HepG2 (cell line): ENCODE results near the gene BICRAL. TPM values are rescaled to one million over a fixed set of nuclear protein-coding genes. Genes with fewer than 3 reads are reported as not detected.
A peak's percentile ranks its signal among the peaks of the same experiment; 100 is the strongest.

Experiments
- ATAC-seq: fragments of 200-7000 bp; cut with Tn5 transposase; 3 replicates; pipeline ENCODE4 v1.9.1; 2020; ENCODE audit warnings: mild to moderate bottlenecking, moderate library complexity
- BruUV-seq: library from RNA; stranded (reverse); fragments of 400-500 nt; replicated peaks from 2 replicates; lab custom pipeline; 2021; lab: Mats Ljungman, UMichigan
- CTCF ChIA-PET: fragments of 300-600 bp; formaldehyde crosslinking; extraction: SDS; loops from one replicate; lab custom pipeline; 2021; ENCODE audit warnings: low total read pairs, inconsistent platforms, low intra/inter-chr PET ratio; lab: Yijun Ruan, JAX
- POLR2A ChIA-PET: fragments of 350-600 bp; sonication (Branson Sonifier 250); formaldehyde crosslinking; loops from one replicate; lab custom pipeline; 2020; ENCODE audit warnings: antibody characterized with exemption, inconsistent platforms; lab: Yijun Ruan, JAX
- DNase-seq: peaks from one replicate; pipeline ENCODE4 v3.0.0-alpha.2; 2015; ENCODE audit warnings: low spot score
- FAIRE-seq: peaks from 3 replicates; lab custom pipeline; 2011; peaks lifted over from hg19 to GRCh38; lab: Jason Lieb, UNC
- H2AFZ ChIP-seq: one replicate; pipeline ENCODE4 v1.6.1; 2011; ENCODE audit warnings: low read length, inconsistent platforms
- H3K27ac ChIP-seq: fragments of 300-600 bp; 3 replicates; pipeline ENCODE4 v1.8.0; 2011; ENCODE audit warnings: mixed run types, mild to moderate bottlenecking, mixed read lengths, low read length, inconsistent platforms; ENCODE audit not compliant: insufficient read depth; ENCODE audit errors: extremely low read length
- H3K27me3 ChIP-seq, 2 experiments: fragments of 200-600 bp in 1 of 2; 2 replicates in 1 of 2; 3 replicates in 1 of 2; pipeline versions ENCODE4 v1.6.0 to v1.8.0; 2011; ENCODE audit warnings: low read length in 2 of 2, mild to moderate bottlenecking in 2 of 2, moderate library complexity in 2 of 2, inconsistent platforms in 1 of 2; ENCODE audit not compliant: insufficient read depth in 2 of 2, control insufficient read depth in 1 of 2
- H3K36me3 ChIP-seq, 2 experiments: fragments of 200-600 bp in 1 of 2; replicated peaks in 1 of 2; 2 replicates in 1 of 2; 3 replicates in 1 of 2; pipeline versions ENCODE4 v1.5.1 to v1.8.0; 2011; ENCODE audit warnings: low read length in 2 of 2, inconsistent platforms in 1 of 2; ENCODE audit not compliant: insufficient read depth in 2 of 2, control insufficient read depth in 1 of 2
- H3K4me1 ChIP-seq: 2 replicates; pipeline ENCODE4 v1.5.1; 2012; ENCODE audit warnings: low read length, inconsistent platforms; ENCODE audit not compliant: insufficient read depth
- H3K4me2 ChIP-seq: 2 replicates; pipeline ENCODE4 v1.6.0; 2011; ENCODE audit warnings: low read depth, low read length, inconsistent platforms
- H3K4me3 ChIP-seq, 3 experiments: fragments of 200-600 bp in 1 of 3; sonication (generic), shearing (Covaris generic) in 1 of 3; replicated peaks in 1 of 3; 2 replicates each; pipeline ENCODE4 v1.5.1; 2011 to 2016; ENCODE audit warnings: low read length in 3 of 3, inconsistent platforms in 2 of 3, low read depth in 2 of 3, mild to moderate bottlenecking in 2 of 3, control low read depth in 1 of 3, mixed read lengths in 1 of 3; ENCODE audit not compliant: insufficient read depth in 1 of 3
- H3K79me2 ChIP-seq: one replicate; pipeline ENCODE4 v1.6.1; 2011; ENCODE audit warnings: low read length, inconsistent platforms; ENCODE audit not compliant: insufficient read depth
- H3K9ac ChIP-seq: 2 replicates; pipeline ENCODE4 v1.6.0; 2011; ENCODE audit warnings: mild to moderate bottlenecking, low read depth, low read length, inconsistent platforms; ENCODE audit not compliant: insufficient read depth
- H3K9me3 ChIP-seq: 2 replicates; pipeline ENCODE4 v1.5.1; 2012; ENCODE audit warnings: mild to moderate bottlenecking, low read length
- H4K20me1 ChIP-seq: 2 replicates; pipeline ENCODE4 v1.6.0; 2011; ENCODE audit warnings: inconsistent platforms, mild to moderate bottlenecking, low read length, moderate library complexity; ENCODE audit not compliant: insufficient read depth
- YEATS2 ChIP-seq: sonication (generic); formaldehyde crosslinking; IDR thresholded peaks from 2 replicates; pipeline ENCODE4 v1.4.0; 2020; ENCODE audit warnings: missing genetic modification reagents, borderline replicate concordance
- ZMYM3 ChIP-seq: sonication (generic); formaldehyde crosslinking; IDR thresholded peaks from 2 replicates; pipeline ENCODE4 v1.5.1; 2020; ENCODE audit warnings: mild to moderate bottlenecking, missing genetic modification reagents
- ZNF562 ChIP-seq: sonication (generic); formaldehyde crosslinking; IDR thresholded peaks from 2 replicates; pipeline ENCODE4 v1.8.0; 2022; ENCODE audit warnings: missing genetic modification reagents, borderline replicate concordance
- WGBS: methylation state at CpG from one replicate; pipeline ENCODE4 v1.1.6; 2017; ENCODE audit warnings: low lambda C conversion rate; 5-methylcytosine and 5-hydroxymethylcytosine counted together
- in situ Hi-C: cut with HindIII; loops from 2 replicates; pipeline ENCODE4 v1.10.0; 2017; ENCODE audit warnings: low pct_unique_long_range_greater_than_20kb; ENCODE audit not compliant: extremely low pct_ligation_motif_present
- intact Hi-C: fragments of 100-400 bp; cut with micrococcal nuclease; formaldehyde crosslinking; loops from one replicate; pipeline ENCODE4 v1.10.0; 2022; ENCODE audit not compliant: unreplicated experiment
- polyA plus RNA-seq, 8 experiments: library from polyadenylated mRNA; depleted of rRNA in 3 of 8; stranded (reverse) in 7 of 8; unstranded in 1 of 8; fragments of >200 nt; fragmentation: Illumina TruSeq in 4 of 8; extraction: Trizol in 4 of 8; gene quantifications; 2 replicates each; pipeline versions ENCODE4 v1.2.1 to v1.2.3, GENCODE V29; 2011 to 2016; ENCODE audit warnings: low read depth in 4 of 8, missing spikeins in 1 of 8, mixed read lengths in 1 of 8; ENCODE audit not compliant: insufficient read depth in 1 of 8
- total RNA-seq, 5 experiments: library from RNA; depleted of rRNA; stranded (reverse); fragments of >200 nt; fragmentation: Illumina TruSeq; extraction: Trizol; gene quantifications; 2 replicates each; pipeline ENCODE4 v1.2.3, GENCODE V29; 2016; ENCODE audit warnings: low read depth in 1 of 5
- TF ChIP-seq, protein P1 (sequence below): sonication (generic); formaldehyde crosslinking; IDR thresholded peaks from 2 replicates; pipeline ENCODE4 v1.4.0; 2020; ENCODE audit warnings: missing genetic modification reagents, low read depth, mild to moderate bottlenecking, borderline replicate concordance

The BICRAL gene
- total and polyA plus RNA-seq, 2 of the 13 experiments (the other 11 are each of a cell fraction or from before 2014, with no cell fraction given) = 5.0 to 13.5 TPM

DNA sequence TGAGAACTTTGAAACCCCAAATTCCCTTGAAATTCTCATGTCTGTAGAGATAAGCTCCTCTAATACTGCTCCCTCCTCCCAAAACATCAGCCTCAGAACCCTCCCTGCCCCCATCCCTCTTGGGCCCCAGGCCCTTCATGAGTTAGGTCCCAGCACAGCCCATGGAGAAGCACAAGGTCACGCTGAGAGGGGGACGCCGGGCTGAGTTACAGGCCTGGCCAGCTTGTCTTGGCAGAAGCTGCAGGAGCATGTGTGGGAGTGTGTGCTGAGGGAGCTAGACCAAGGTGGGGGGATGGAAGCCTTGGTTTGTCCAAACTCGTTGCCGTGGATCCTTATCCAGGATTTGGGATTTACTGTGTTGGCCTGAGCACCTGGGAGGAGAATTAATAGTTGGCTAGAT, 125.5 kb downstream of the BICRAL start (continued):
- TF ChIP-seq, protein P1, sequence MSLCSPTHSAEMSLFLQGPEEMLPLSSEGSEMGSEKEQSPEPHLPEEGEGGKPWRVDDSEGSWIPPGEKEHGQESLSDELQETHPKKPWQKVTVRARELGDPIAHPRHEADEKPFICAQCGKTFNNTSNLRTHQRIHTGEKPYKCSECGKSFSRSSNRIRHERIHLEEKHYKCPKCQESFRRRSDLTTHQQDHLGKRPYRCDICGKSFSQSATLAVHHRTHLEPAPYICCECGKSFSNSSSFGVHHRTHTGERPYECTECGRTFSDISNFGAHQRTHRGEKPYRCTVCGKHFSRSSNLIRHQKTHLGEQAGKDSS (CRISPR knock-in tag) = no peak

DNA sequence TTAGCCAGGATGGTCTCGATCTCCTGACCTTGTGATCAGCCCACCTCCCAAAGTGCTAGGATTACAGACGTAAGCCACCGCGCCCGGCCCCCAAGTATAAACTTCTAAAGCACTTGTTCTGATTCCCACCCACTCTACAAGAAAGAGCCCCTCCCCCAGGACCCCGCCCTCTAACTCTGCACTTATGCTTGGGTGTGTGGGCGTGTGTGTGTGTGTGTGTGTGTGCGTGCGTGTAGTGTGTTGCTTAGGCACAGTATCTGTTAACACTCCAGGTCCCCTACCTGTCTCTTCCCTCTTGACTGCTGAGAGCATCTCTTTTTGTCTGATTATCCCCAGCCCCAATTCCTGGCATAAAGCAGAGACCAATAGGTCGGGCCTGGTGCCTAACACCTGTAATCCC, 128.0 kb downstream of the BICRAL start:
- H3K27ac ChIP-seq = no peak overlapping the region
- no peak overlapping the region for H3K4me3 ChIP-seq
- no peaks in the 10 kb centered on the region for H4K20me1 ChIP-seq
- H3K79me2 ChIP-seq = no peaks in the 10 kb centered on the region
- FAIRE-seq (no peak), DNase-seq (no peak), ATAC-seq (no peak)
- H2AFZ ChIP-seq = no peak overlapping the region
- H3K4me2 ChIP-seq = no peak overlapping the region
- ChIA-PET CTCF (no interaction called here), POLR2A (interaction anchor here (1.7 to 1.8 kb wide), 2 partner anchors 30 to 69 kb away, joined by 5 to 15 read pairs; partner anchors contain the start of genes PEX6 and RPL7L1)
- H3K36me3 ChIP-seq = no peaks in the 10 kb centered on the region
- intact Hi-C loops = no loop called here
- no peaks in the 10 kb centered on the region for H3K9me3 ChIP-seq
- peaks cover 33% of the 10 kb centered on the region for H3K4me1 ChIP-seq
- H3K9ac ChIP-seq = no peak overlapping the region
- WGBS = 53% methylated on average over 10 of the region's 10 CpGs
- TF ChIP-seq ZNF562 (CRISPR knock-in tag) = no peak
- 0 out of 2 replicates have a peak, but pooled peaks have one; percentile 31 for TF ChIP-seq ZMYM3 (CRISPR knock-in tag)
- no peak for TF ChIP-seq YEATS2 (CRISPR knock-in tag)
- H3K27me3 ChIP-seq = 0 out of 5 replicates have a peak, but pooled peaks cover 0 to 4% of the 10 kb centered on the region in 2 experiments
- no TSS peak for BruUV-seq
- in situ Hi-C loops = no loop called here
